Peyer's patch (tissue), 4 donors: ENCODE data around the gene MACROD2.

Source experiments
- POLR2A ChIP-seq, 2 donors: fragments of 450-650 bp; IDR thresholded peaks; one replicate each; pipeline ENCODE4 v1.5.1; 2017; ENCODE audit warnings: antibody characterized with exemption in 2 of 2, mild to moderate bottlenecking in 2 of 2, moderate library complexity in 2 of 2
- TF ChIP-seq, protein P1 (sequence below), 6 experiments: fragments of 450-650 bp in 4 of 6; fragments of 200-600 bp in 2 of 6; sonication (generic) in 1 of 6; IDR thresholded peaks; one replicate each; pipeline ENCODE4 v1.5.1; 2017 to 2019; ENCODE audit warnings: antibody characterized with exemption in 6 of 6, mild to moderate bottlenecking in 3 of 6, moderate library complexity in 1 of 6

DNA sequence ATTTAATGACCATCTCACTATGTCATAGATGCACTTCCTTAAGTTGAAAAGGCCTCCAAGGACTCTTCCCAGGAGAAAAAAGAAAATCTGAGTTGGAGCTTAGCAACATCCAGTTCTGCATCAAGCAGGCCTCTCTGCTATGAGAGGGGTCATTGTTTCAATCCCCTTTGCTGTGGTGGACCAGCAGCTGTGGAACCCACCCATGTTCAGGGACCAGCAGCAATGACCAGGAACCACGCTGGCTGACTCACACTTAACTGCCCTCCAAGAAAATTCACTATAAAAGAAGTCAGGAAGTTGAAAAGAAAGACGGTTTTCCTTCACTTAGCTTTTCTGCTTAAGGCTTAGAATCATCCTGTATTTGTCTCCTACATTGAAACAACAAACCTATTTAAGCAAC lies 1404.5 kb downstream of the MACROD2 start:
- TF ChIP-seq, protein P1, sequence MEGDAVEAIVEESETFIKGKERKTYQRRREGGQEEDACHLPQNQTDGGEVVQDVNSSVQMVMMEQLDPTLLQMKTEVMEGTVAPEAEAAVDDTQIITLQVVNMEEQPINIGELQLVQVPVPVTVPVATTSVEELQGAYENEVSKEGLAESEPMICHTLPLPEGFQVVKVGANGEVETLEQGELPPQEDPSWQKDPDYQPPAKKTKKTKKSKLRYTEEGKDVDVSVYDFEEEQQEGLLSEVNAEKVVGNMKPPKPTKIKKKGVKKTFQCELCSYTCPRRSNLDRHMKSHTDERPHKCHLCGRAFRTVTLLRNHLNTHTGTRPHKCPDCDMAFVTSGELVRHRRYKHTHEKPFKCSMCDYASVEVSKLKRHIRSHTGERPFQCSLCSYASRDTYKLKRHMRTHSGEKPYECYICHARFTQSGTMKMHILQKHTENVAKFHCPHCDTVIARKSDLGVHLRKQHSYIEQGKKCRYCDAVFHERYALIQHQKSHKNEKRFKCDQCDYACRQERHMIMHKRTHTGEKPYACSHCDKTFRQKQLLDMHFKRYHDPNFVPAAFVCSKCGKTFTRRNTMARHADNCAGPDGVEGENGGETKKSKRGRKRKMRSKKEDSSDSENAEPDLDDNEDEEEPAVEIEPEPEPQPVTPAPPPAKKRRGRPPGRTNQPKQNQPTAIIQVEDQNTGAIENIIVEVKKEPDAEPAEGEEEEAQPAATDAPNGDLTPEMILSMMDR (IDR thresholded peaks at IDR 0.05), result no peak
- no peak for TF ChIP-seq POLR2A (IDR thresholded peaks at IDR 0.05)
